Activated CD8-positive, alpha-beta memory T cell treated with anti-CD3 and anti-CD28 coated beads, Interleukin-2, amount 50 U/mL, for 24 hours (primary cell): ENCODE data around the gene KIAA2012.
"Not testable (repeated sequence)": the region's sequence is repeated elsewhere in the genome, so short reads cannot be mapped to it uniquely, and the experiment has no call there.

Experiments used
- DNase-seq: peaks from one replicate; pipeline ENCODE4 v3.0.0-alpha.2; 2020; ENCODE audit errors: extremely low read depth

The KIAA2012 gene

GRCh38 chr2:202196727-202197126, 123.7 kb downstream of the KIAA2012 start:
- DNase-seq: no peak

GRCh38 chr2:202201220-202202160, 128.4 kb downstream of the KIAA2012 start:
- DNase-seq: no peak

GRCh38 chr2:202203348-202203747, 130.3 kb downstream of the KIAA2012 start:
- DNase-seq: no peak

GRCh38 chr2:202204855-202205254, 131.8 kb downstream of the KIAA2012 start:
- no peak for DNase-seq

- no peak for DNase-seq
Observed at GRCh38 chr2:202208526-202208925, 135.5 kb downstream of the KIAA2012 start.

- DNase-seq: no peak
Observed at GRCh38 chr2:202215179-202215578, 142.1 kb downstream of the KIAA2012 start.

- no peak for DNase-seq
Observed at GRCh38 chr2:202221873-202222272, 148.8 kb downstream of the KIAA2012 start.

- DNase-seq: no peak
Observed at GRCh38 chr2:202237787-202238233, 164.8 kb downstream of the KIAA2012 start.

GRCh38 chr2:202238234-202239197, 165.5 kb downstream of the KIAA2012 start, which contains the start of gene SUMO1:
Gene SUMO1, minus strand, starts transcription at chr2:202238597. Its CDS starts 146 bp downstream, at chr2:202238451.
- DNase-seq: peak; percentile 83

- DNase-seq: not testable (repeated sequence)
Observed at GRCh38 chr2:202247710-202248109, 174.7 kb downstream of the KIAA2012 start.

- DNase-seq: no peak
Observed at GRCh38 chr2:202249521-202250253, 176.6 kb downstream of the KIAA2012 start.

GRCh38 chr2:202251494-202251893, 178.4 kb downstream of the KIAA2012 start:
- DNase-seq: no peak
